Ascending aorta (tissue), 2 donors: ENCODE measurements around the gene ZBTB7C. TPM values are rescaled to one million over a fixed set of nuclear protein-coding genes. Genes with fewer than 3 reads are reported as not detected.

ENCODE experiments used
- DNase-seq, 2 donors: peaks; one replicate each; pipeline ENCODE4 v3.0.0-alpha.2; 2019; ENCODE audit warnings: low spot score in 2 of 2
- H3K27ac ChIP-seq, 2 donors: fragments of 200-600 bp; sonication (generic); one replicate each; pipeline ENCODE4 v1.5.1; 2016 to 2017; ENCODE audit warnings: mild to moderate bottlenecking in 1 of 2
- H3K27me3 ChIP-seq: fragments of 200-600 bp; sonication (generic); one replicate; pipeline ENCODE4 v1.5.1; 2017
- H3K36me3 ChIP-seq, 2 donors: fragments of 200-600 bp; sonication (generic); one replicate each; pipeline ENCODE4 v1.5.1; 2016
- H3K4me1 ChIP-seq, 2 donors: fragments of 200-600 bp; sonication (generic); one replicate each; pipeline ENCODE4 v1.5.1; 2016 to 2017; ENCODE audit warnings: mild to moderate bottlenecking in 1 of 2
- H3K4me3 ChIP-seq, 2 donors: fragments of 200-600 bp; sonication (generic); one replicate each; pipeline ENCODE4 v1.5.1; 2016 to 2017; ENCODE audit warnings: mild to moderate bottlenecking in 1 of 2
- H3K9me3 ChIP-seq, 2 donors: fragments of 200-600 bp; sonication (generic); one replicate each; pipeline ENCODE4 v1.5.1; 2016
- intact Hi-C: fragments of 100-400 bp; cut with DNase I; formaldehyde crosslinking; loops from one replicate; pipeline ENCODE4 v1.15.1; 2023
- total RNA-seq: library from RNA; depleted of rRNA; stranded (reverse); fragments of >200 nt; gene quantifications from one replicate; pipeline ENCODE4 v1.1.0, GENCODE V29; 2016
- TF ChIP-seq, protein P1 (sequence below), 3 experiments: fragments of 200-600 bp in 2 of 3; fragments of 450-650 bp in 1 of 3; sonication (generic) in 2 of 3; IDR thresholded peaks; one replicate each; pipeline ENCODE4 v1.5.1; 2016 to 2019; ENCODE audit warnings: antibody characterized with exemption in 3 of 3, mild to moderate bottlenecking in 1 of 3, moderate library complexity in 1 of 3

ZBTB7C gene
- total RNA-seq, 1 donor from 2014 or later: 8.1 TPM

DNA sequence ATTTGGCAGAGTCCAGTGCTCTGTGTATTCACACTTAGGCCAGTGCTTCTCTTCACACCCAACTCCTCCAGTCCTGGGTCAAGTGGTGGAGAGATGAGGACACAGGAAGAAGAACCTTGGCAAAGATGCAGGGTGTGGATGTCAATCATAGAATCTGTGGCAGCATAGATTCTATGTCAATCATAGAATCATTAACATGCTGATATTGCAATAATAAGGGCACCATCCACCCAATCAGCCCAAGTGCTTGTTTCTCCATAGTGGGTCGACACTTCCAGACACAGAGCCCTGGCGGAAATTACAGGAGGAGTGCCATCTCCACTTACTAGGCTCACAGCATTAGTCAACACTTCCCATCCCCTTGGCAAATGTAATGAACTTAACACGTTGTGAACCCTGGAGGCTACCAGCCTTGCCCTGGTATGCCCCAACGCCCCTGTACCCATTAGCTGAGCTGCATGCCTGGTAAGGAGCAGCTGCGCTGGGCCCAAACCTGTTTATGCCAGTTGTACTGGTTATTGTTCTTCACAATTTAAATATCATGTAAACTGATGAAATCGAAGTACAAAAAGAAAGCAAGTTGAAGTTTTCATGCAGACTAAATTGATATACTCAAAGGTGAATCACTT, 317.2 kb downstream of the ZBTB7C start:
- Histone ChIP-seq H3K36me3 (no peaks in the 10 kb centered on the region), H3K27me3 (no peaks in the 10 kb centered on the region), H3K4me1 (no peaks in the 10 kb centered on the region), H3K9me3 (no peaks in the 10 kb centered on the region), H3K4me3 (no peak overlapping the region), H3K27ac (no peak overlapping the region)
- intact Hi-C loops: no loop called here
- TF ChIP-seq, protein P1, sequence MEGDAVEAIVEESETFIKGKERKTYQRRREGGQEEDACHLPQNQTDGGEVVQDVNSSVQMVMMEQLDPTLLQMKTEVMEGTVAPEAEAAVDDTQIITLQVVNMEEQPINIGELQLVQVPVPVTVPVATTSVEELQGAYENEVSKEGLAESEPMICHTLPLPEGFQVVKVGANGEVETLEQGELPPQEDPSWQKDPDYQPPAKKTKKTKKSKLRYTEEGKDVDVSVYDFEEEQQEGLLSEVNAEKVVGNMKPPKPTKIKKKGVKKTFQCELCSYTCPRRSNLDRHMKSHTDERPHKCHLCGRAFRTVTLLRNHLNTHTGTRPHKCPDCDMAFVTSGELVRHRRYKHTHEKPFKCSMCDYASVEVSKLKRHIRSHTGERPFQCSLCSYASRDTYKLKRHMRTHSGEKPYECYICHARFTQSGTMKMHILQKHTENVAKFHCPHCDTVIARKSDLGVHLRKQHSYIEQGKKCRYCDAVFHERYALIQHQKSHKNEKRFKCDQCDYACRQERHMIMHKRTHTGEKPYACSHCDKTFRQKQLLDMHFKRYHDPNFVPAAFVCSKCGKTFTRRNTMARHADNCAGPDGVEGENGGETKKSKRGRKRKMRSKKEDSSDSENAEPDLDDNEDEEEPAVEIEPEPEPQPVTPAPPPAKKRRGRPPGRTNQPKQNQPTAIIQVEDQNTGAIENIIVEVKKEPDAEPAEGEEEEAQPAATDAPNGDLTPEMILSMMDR (IDR thresholded peaks at IDR 0.05): no peak
- no peak for DNase-seq

DNA sequence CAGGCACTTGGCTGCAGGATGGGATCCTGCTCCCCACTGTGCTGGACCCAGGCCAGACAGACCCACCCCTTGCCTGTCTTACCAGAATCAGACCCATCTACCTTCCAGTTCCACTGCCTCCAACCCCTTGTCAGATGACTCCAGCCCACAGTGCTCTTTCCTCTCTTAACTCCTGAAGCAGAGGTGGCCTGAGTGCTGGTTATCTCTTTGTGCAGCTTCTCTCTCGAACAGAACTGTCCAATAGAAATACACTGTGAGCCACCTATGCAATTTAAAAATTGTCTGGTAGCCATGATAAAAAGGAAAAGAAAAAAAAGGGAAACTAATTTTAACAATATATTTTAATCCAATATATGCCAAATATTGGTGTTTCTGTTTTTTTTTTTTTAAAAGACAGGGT, 318.5 kb downstream of the ZBTB7C start:
- Histone ChIP-seq H3K4me1 (no peaks in the 10 kb centered on the region), H3K36me3 (no peaks in the 10 kb centered on the region), H3K4me3 (no peak overlapping the region), H3K27me3 (no peaks in the 10 kb centered on the region), H3K9me3 (no peaks in the 10 kb centered on the region), H3K27ac (no peak overlapping the region)
- no peak for DNase-seq
- TF ChIP-seq, protein P1 (IDR thresholded peaks at IDR 0.05): no peak
- intact Hi-C loops: no loop called here

DNA sequence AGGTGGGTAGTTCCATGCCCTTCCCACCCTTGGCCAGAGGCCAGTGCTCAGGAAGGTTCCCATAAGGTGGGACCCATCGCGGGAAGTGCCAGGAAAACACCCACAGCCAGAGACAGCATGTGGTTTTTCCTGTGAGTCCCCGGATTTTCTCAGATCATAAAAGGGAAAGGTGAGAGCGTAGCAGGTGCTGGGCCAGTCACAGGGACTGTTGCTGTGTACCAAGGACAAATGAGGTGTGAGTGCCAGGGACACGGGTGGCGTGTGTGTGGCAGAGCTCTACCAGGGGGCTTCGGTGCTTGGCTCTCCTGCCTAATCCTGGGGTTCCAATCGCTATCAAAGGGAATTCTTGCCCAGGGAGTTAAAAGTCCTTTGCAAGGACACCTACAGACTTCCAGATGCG, 319.2 kb downstream of the ZBTB7C start:
- H3K27ac ChIP-seq: no peak overlapping the region
- H3K9me3 ChIP-seq: no peaks in the 10 kb centered on the region
- intact Hi-C loops: no loop called here
- H3K27me3 ChIP-seq: no peaks in the 10 kb centered on the region
- TF ChIP-seq, protein P1 (IDR thresholded peaks at IDR 0.05): no peak
- no peak overlapping the region for H3K4me3 ChIP-seq
- H3K4me1 ChIP-seq: no peaks in the 10 kb centered on the region
- H3K36me3 ChIP-seq: no peaks in the 10 kb centered on the region
- no peak for DNase-seq

DNA sequence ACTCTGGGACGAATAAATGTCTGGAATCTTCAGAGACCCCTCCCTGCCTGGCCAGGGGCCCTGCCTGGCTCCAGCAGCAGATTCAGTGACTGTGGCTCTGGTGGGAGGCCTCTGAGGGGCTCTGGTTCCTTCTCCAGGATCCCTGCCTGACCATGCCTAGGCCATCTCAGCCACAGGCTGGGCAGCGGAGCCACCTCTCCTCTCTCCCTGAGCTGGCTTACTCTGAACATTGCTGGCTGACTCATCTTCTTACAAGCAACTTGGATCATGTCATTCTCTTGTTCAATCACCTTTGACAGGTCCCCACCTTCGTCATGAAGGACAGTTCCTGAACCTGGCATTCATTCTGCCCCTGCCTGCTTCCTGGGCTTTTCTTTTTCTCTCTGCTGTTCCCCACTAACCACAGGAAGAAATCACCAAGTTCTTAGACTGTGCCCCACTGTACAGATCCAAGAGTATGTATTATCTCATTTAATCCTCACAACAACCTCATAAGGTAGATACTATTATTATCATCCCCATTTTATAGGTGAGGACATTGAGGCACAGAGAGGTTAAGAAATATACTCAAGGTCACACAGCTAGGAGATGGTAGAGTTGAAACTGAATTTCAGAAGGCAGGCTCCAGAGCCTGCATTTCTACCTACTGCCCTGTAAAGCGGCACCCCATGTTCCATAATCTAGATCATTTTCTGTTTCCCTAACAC, 323.2 kb downstream of the ZBTB7C start:
- TF ChIP-seq, protein P1 (IDR thresholded peaks at IDR 0.05): no peak
- H3K4me1 ChIP-seq: no peaks in the 10 kb centered on the region

DNA sequence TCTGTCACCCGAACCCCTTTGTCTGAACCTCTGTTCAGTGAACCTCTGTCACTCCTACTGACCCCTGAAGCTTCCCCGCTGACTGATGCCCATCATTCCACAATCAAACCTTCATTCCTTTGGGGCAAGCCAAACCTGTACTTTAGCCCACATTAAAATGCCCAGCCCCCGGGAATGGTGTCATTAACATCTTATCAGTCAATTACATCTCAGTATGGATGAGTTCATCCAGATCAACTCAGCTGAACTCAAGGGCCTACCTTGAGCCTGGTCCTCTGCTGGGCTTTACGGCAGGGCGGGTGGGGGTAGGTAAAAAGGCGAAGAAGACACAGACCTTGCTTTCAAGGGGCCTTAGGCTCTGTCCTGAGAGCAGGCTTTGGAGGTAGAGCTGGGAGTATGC, 324.3 kb downstream of the ZBTB7C start:
- Histone ChIP-seq H3K27ac (no peak overlapping the region), H3K27me3 (no peaks in the 10 kb centered on the region), H3K4me3 (no peak overlapping the region), H3K36me3 (no peaks in the 10 kb centered on the region), H3K9me3 (no peaks in the 10 kb centered on the region), H3K4me1 (no peaks in the 10 kb centered on the region)
- intact Hi-C loops: no loop called here
- no peak for DNase-seq
- TF ChIP-seq, protein P1 (IDR thresholded peaks at IDR 0.05): no peak

More for the DNA sequence above, 323.2 kb downstream of the ZBTB7C start:
- Histone ChIP-seq H3K9me3 (no peaks in the 10 kb centered on the region), H3K27me3 (no peaks in the 10 kb centered on the region), H3K4me3 (no peak overlapping the region), H3K27ac (no peak overlapping the region), H3K36me3 (no peaks in the 10 kb centered on the region)
- no peak for DNase-seq
- intact Hi-C loops: no loop called here
